Measurements from ENCODE around the gene CEP350. TPM values are rescaled to one million over a fixed set of nuclear protein-coding genes. Genes with fewer than 3 reads are reported as not detected.

CEP350 gene
- total and polyA plus RNA-seq, 2 donors from 2014 or later: 2.8 to 46.5 TPM

DNA sequence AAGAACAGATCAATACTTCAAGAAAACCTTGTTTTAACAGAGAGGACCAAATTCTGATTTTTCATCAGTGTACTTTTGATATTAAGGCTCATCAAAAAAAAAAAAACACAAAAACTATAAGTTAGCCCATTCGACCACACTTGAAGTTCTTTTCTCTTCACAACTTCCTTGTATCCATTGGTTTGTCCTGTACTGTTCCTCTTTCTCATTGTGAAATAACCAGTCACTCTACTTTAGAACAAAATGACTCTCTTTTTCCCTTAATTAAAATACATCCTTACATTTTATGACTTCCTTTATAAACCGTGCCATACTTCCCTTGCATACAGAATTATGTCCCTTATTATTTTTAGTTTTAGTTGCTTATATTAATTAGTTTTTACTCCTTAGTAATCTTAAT is 208.4 kb downstream of the CEP350 start:
- H3K36me3 ChIP-seq (ENCODE audit: control insufficient read depth in 2 of 3, insufficient read depth in 3 of 3, low read length in 3 of 3): no peaks in the 10 kb centered on the region
- no peak overlapping the region for H3K9ac ChIP-seq (ENCODE audit: low read length in 3 of 3)
- no peak for DNase-seq
- H3K27me3 ChIP-seq (ENCODE audit: control insufficient read depth, insufficient read depth, low read length): no peaks in the 10 kb centered on the region
- H3K4me3 ChIP-seq (ENCODE audit: low read length in 3 of 3): no peak overlapping the region
- intact Hi-C loops (cut with DNase I): no loop called here
- H3K9me3 ChIP-seq (ENCODE audit: control insufficient read depth in 2 of 3, insufficient read depth in 1 of 3, low read length in 3 of 3): no peaks in the 10 kb centered on the region
- no peak for FAIRE-seq
- H3K27ac ChIP-seq (ENCODE audit: low read depth in 2 of 2, low read length in 2 of 2): no peak overlapping the region
- TF ChIP-seq, protein P1, sequence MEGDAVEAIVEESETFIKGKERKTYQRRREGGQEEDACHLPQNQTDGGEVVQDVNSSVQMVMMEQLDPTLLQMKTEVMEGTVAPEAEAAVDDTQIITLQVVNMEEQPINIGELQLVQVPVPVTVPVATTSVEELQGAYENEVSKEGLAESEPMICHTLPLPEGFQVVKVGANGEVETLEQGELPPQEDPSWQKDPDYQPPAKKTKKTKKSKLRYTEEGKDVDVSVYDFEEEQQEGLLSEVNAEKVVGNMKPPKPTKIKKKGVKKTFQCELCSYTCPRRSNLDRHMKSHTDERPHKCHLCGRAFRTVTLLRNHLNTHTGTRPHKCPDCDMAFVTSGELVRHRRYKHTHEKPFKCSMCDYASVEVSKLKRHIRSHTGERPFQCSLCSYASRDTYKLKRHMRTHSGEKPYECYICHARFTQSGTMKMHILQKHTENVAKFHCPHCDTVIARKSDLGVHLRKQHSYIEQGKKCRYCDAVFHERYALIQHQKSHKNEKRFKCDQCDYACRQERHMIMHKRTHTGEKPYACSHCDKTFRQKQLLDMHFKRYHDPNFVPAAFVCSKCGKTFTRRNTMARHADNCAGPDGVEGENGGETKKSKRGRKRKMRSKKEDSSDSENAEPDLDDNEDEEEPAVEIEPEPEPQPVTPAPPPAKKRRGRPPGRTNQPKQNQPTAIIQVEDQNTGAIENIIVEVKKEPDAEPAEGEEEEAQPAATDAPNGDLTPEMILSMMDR (IDR thresholded peaks at IDR 0.05; ENCODE audit: borderline replicate concordance, extremely low read depth, insufficient read depth): no peak
- H3K4me1 ChIP-seq (ENCODE audit: control insufficient read depth in 2 of 3, insufficient read depth in 2 of 3, low read depth in 1 of 3, low read length in 3 of 3): peaks cover 0 to 6% (median 0%) of the 10 kb centered on the region in 3 donors

Other genes with a start within 250 kb of the CEP350 start
- not detected for gene FAM163A, start 211.5 kb upstream of the CEP350 start, total RNA-seq
- gene FAM163A, start 211.5 kb upstream of the CEP350 start, polyA plus RNA-seq (ENCODE audit: insufficient read depth, low read depth, low replicate concordance): not detected
- gene TOR1AIP2, start 77.0 kb upstream of the CEP350 start, total RNA-seq: 80.5 TPM
- 13.1 TPM for gene TOR1AIP2, start 77.0 kb upstream of the CEP350 start, polyA plus RNA-seq (ENCODE audit: insufficient read depth, low read depth, low replicate concordance)
- gene TOR1AIP1, start 72.5 kb upstream of the CEP350 start, total RNA-seq: 44.2 TPM
- 20.8 TPM for gene TOR1AIP1, start 72.5 kb upstream of the CEP350 start, polyA plus RNA-seq (ENCODE audit: insufficient read depth, low read depth, low replicate concordance)
- gene QSOX1, start 200.1 kb downstream of the CEP350 start, total RNA-seq: 111 TPM
- 94.5 TPM for gene QSOX1, start 200.1 kb downstream of the CEP350 start, polyA plus RNA-seq (ENCODE audit: insufficient read depth, low read depth, low replicate concordance)

All from kidney (tissue), 14 donors.